Mucosa of gallbladder (tissue), 1 donor: ENCODE measurements around the gene YARS2. TPM values are rescaled to one million over a fixed set of nuclear protein-coding genes. Genes with fewer than 3 reads are reported as not detected.

Experiments
- total RNA-seq: library from RNA; stranded (reverse); gene quantifications from one replicate; pipeline ENCODE4 v1.2.1, GENCODE V29; 2021
- donor health status: DM: no; HTN: no; CAD: no.

The YARS2 gene
- total RNA-seq, 1 donor from 2014 or later: 15.2 TPM

Other genes starting within 250 kb of the YARS2 start
- gene DNM1L, start 76.6 kb downstream of the YARS2 start, total RNA-seq: 52.9 TPM
- gene PKP2, start 140.9 kb upstream of the YARS2 start, total RNA-seq: 39.3 TPM